ENCODE measurements around the gene ETS1. TPM values are rescaled to one million over a fixed set of nuclear protein-coding genes. Genes with fewer than 3 reads are reported as not detected.

ETS1 gene
- total and polyA plus RNA-seq, 8 donors, result 70.2 to 139 (median 128) TPM

GRCh38 chr11:128630367-128631230 is 43.2 kb upstream of the ETS1 start:
- peak overlapping the region in 1 of 2 donors; percentile 28 for H3K27ac ChIP-seq
- DNase-seq (peak; percentile 84 to 91 (median 90)), ATAC-seq (peak; percentile 97)
- intact Hi-C loops (cut with DNase I), result loop anchor here in 1 of 2 donors (5.0 kb wide), 1 partner anchor 453 kb away; no protein-coding TSS in a partner anchor
- no peaks in the 10 kb centered on the region for H3K9me3 ChIP-seq
- peak; percentile 89 for TF ChIP-seq CTCF (IDR thresholded peaks at IDR 0.05)
- no peaks in the 10 kb centered on the region for H3K36me3 ChIP-seq
- no peaks in the 10 kb centered on the region for H3K27me3 ChIP-seq
- peaks cover 6 to 41% of the 10 kb centered on the region in 2 donors for H3K4me1 ChIP-seq
- H3K4me3 ChIP-seq, result no peak overlapping the region

GRCh38 chr11:128629516-128630106 is 42.3 kb upstream of the ETS1 start:
- Histone ChIP-seq H3K27me3 (no peaks in the 10 kb centered on the region), H3K4me3 (no peak overlapping the region), H3K27ac (peak overlapping the region in 1 of 2 donors; percentile 6), H3K4me1 (peaks cover 6 to 51% of the 10 kb centered on the region in 2 donors), H3K9me3 (no peaks in the 10 kb centered on the region), H3K36me3 (no peaks in the 10 kb centered on the region)
- intact Hi-C loops (cut with DNase I), result loop anchor here in 1 of 2 donors (5.0 to 10.0 kb wide), 2 partner anchors 335 to 452 kb away; no protein-coding TSS in a partner anchor
- ATAC-seq (no peak), DNase-seq (no peak)
- TF ChIP-seq CTCF (IDR thresholded peaks at IDR 0.05), result no peak

- Histone ChIP-seq H3K4me3 (no peak overlapping the region), H3K4me1 (peaks cover 6 to 59% of the 10 kb centered on the region in 2 donors), H3K36me3 (no peaks in the 10 kb centered on the region), H3K27ac (peak overlapping the region in 1 of 2 donors; percentile 6), H3K27me3 (no peaks in the 10 kb centered on the region), H3K9me3 (no peaks in the 10 kb centered on the region)
- TF ChIP-seq CTCF (IDR thresholded peaks at IDR 0.05), result no peak
- no peak for ATAC-seq
- no peak for DNase-seq
- intact Hi-C loops (cut with DNase I), result loop anchor here in 1 of 2 donors (10.0 kb wide), 1 partner anchor 334 kb away; no protein-coding TSS in a partner anchor
These were observed 41.3 kb upstream of the ETS1 start for GRCh38 chr11:128628686-128629085.

- peak overlapping the region in 1 of 2 donors; percentile 42 for H3K27ac ChIP-seq
- no peaks in the 10 kb centered on the region for H3K9me3 ChIP-seq
- no peak for TF ChIP-seq CTCF (IDR thresholded peaks at IDR 0.05)
- no peaks in the 10 kb centered on the region for H3K36me3 ChIP-seq
- ATAC-seq (no peak), DNase-seq (no peak)
- H3K4me1 ChIP-seq, result peaks cover 6 to 59% of the 10 kb centered on the region in 2 donors
- no peaks in the 10 kb centered on the region for H3K27me3 ChIP-seq
- intact Hi-C loops (cut with DNase I), result loop anchor here in 1 of 2 donors (10.0 kb wide), 1 partner anchor 333 kb away; no protein-coding TSS in a partner anchor
- no peak overlapping the region for H3K4me3 ChIP-seq
These were observed 40.9 kb upstream of the ETS1 start for GRCh38 chr11:128628325-128628673.
